LNCaP clone FGC (cell line): ENCODE measurements around the gene DEFB124.
"Not testable (repeated sequence)": the region's sequence is repeated elsewhere in the genome, so short reads cannot be mapped to it uniquely, and the experiment has no call there.

ENCODE experiments used
- DNase-seq: peaks from one replicate; pipeline ENCODE4 v3.0.0-alpha.2; 2011; ENCODE audit warnings: low read depth
- H3K4me3 ChIP-seq: 2 replicates; pipeline ENCODE4 v1.5.1; 2011; ENCODE audit warnings: mild to moderate bottlenecking, low read depth, low read length, control low read depth
- CTCF ChIP-seq: IDR thresholded peaks from 2 replicates; pipeline ENCODE4 v1.5.1; 2012; ENCODE audit warnings: mild to moderate bottlenecking; ENCODE audit not compliant: control insufficient read depth, insufficient read depth; ENCODE audit errors: extremely low read depth

The DEFB124 gene

GRCh38 chr20:31473331-31474096, 1.4 kb downstream of the DEFB124 start:
- no peak for TF ChIP-seq CTCF
- DNase-seq, result no peak
- no peak overlapping the region for H3K4me3 ChIP-seq

- no peak for DNase-seq
- H3K4me3 ChIP-seq, result no peak overlapping the region
- TF ChIP-seq CTCF, result no peak
Observed at GRCh38 chr20:31472395-31473330, 2.3 kb downstream of the DEFB124 start.

GRCh38 chr20:31470946-31471345, 4.0 kb downstream of the DEFB124 start:
- not testable (repeated sequence) for H3K4me3 ChIP-seq, DNase-seq

- DNase-seq, result no peak
- H3K4me3 ChIP-seq, result no peak overlapping the region
- TF ChIP-seq CTCF, result 0 out of 2 replicates have a peak, but pooled peaks have one; percentile 11
Observed at GRCh38 chr20:31454361-31454760, 20.6 kb downstream of the DEFB124 start.

- no peak overlapping the region for H3K4me3 ChIP-seq
- TF ChIP-seq CTCF, result no peak
- DNase-seq, result no peak
Observed at GRCh38 chr20:31452575-31452974, 22.4 kb downstream of the DEFB124 start.

- H3K4me3 ChIP-seq, result no peak overlapping the region
- TF ChIP-seq CTCF, result no peak
- DNase-seq, result no peak
Observed at GRCh38 chr20:31449511-31450414, 25.2 kb downstream of the DEFB124 start.
